ENCODE data around the gene ADGRL3. TPM values are rescaled to one million over a fixed set of nuclear protein-coding genes. Genes with fewer than 3 reads are reported as not detected.
"Not testable (repeated sequence)": the region's sequence is repeated elsewhere in the genome, so short reads cannot be mapped to it uniquely, and the experiment has no call there.

The ADGRL3 gene
- total RNA-seq, 1 donor from 2014 or later: 306 TPM

GRCh38 chr4:61824454-61824853 lies 624.3 kb downstream of the ADGRL3 start:
- no peak for DNase-seq

- DNase-seq: no peak
Measured at GRCh38 chr4:61827907-61828391, 627.8 kb downstream of the ADGRL3 start.

- DNase-seq: no peak
Measured at GRCh38 chr4:61828960-61829359, 628.8 kb downstream of the ADGRL3 start.

GRCh38 chr4:61831987-61832386 lies 631.9 kb downstream of the ADGRL3 start:
- DNase-seq: no peak

- no peak for DNase-seq
Measured at GRCh38 chr4:61837395-61837794, 637.3 kb downstream of the ADGRL3 start.

- DNase-seq: no peak
Measured at GRCh38 chr4:61838072-61838471, 637.9 kb downstream of the ADGRL3 start.

GRCh38 chr4:61841714-61842113 lies 641.6 kb downstream of the ADGRL3 start:
- DNase-seq: no peak

- DNase-seq: no peak
Measured at GRCh38 chr4:61851126-61851525, 651.0 kb downstream of the ADGRL3 start.

GRCh38 chr4:61852105-61852504 lies 652.0 kb downstream of the ADGRL3 start:
- not testable (repeated sequence) for DNase-seq

GRCh38 chr4:61853041-61853440 lies 652.9 kb downstream of the ADGRL3 start:
- no peak for DNase-seq

- DNase-seq: no peak
Measured at GRCh38 chr4:61860376-61860775, 660.2 kb downstream of the ADGRL3 start.

- DNase-seq: no peak
Measured at GRCh38 chr4:61864286-61864685, 664.2 kb downstream of the ADGRL3 start.

- DNase-seq: no peak
Measured at GRCh38 chr4:61866378-61867030, 666.4 kb downstream of the ADGRL3 start.

- no peak for DNase-seq
Measured at GRCh38 chr4:61872983-61873382, 672.9 kb downstream of the ADGRL3 start.

GRCh38 chr4:61877266-61877665 lies 677.1 kb downstream of the ADGRL3 start:
- DNase-seq: no peak

- DNase-seq: no peak
Measured at GRCh38 chr4:61877893-61878292, 677.8 kb downstream of the ADGRL3 start.

GRCh38 chr4:61882381-61882780 lies 682.3 kb downstream of the ADGRL3 start:
- no peak for DNase-seq

GRCh38 chr4:61886131-61886530 lies 686.0 kb downstream of the ADGRL3 start:
- no peak for DNase-seq

GRCh38 chr4:61889117-61889516 lies 689.0 kb downstream of the ADGRL3 start:
- no peak for DNase-seq

- DNase-seq: no peak
Measured at GRCh38 chr4:61890321-61890720, 690.2 kb downstream of the ADGRL3 start.

GRCh38 chr4:61891953-61892352 lies 691.8 kb downstream of the ADGRL3 start:
- no peak for DNase-seq

- no peak for DNase-seq
Measured at GRCh38 chr4:61896634-61897033, 696.5 kb downstream of the ADGRL3 start.

GRCh38 chr4:61909031-61909430 lies 708.9 kb downstream of the ADGRL3 start:
- no peak for DNase-seq

- no peak for DNase-seq
Measured at GRCh38 chr4:61911313-61911756, 711.2 kb downstream of the ADGRL3 start.

- no peak for DNase-seq
Measured at GRCh38 chr4:61913619-61914018, 713.5 kb downstream of the ADGRL3 start.

All from occipital lobe (tissue), 2 donors.